Stomach smooth muscle (tissue), 2 donors: ENCODE measurements around the gene AKR1A1.

ENCODE experiments used
- H3K27ac ChIP-seq: one replicate; pipeline ENCODE4 v1.7.0; 2013; ENCODE audit warnings: mild to moderate bottlenecking, low read length, inconsistent platforms
- H3K27me3 ChIP-seq, 2 donors: one replicate each; pipeline ENCODE4 v1.7.0; 2013; ENCODE audit warnings: low read length in 2 of 2; ENCODE audit not compliant: insufficient read depth in 2 of 2, control insufficient read depth in 1 of 2
- H3K36me3 ChIP-seq, 2 donors: one replicate each; pipeline ENCODE4 v1.7.0; 2013; ENCODE audit warnings: low read length in 2 of 2; ENCODE audit not compliant: control insufficient read depth in 2 of 2, insufficient read depth in 2 of 2
- H3K4me1 ChIP-seq: one replicate; pipeline ENCODE4 v1.7.0; 2013; ENCODE audit warnings: low read length; ENCODE audit not compliant: control insufficient read depth, insufficient read depth
- H3K4me3 ChIP-seq, 2 donors: one replicate each; pipeline ENCODE4 v1.7.0; 2013; ENCODE audit warnings: low read length in 2 of 2
- H3K9ac ChIP-seq, 2 donors: one replicate each; pipeline ENCODE4 v1.7.0; 2013; ENCODE audit warnings: low read length in 2 of 2, mild to moderate bottlenecking in 1 of 2
- H3K9me3 ChIP-seq, 2 donors: one replicate each; pipeline ENCODE4 v1.7.0; 2013; ENCODE audit warnings: low read length in 2 of 2; ENCODE audit not compliant: control insufficient read depth in 2 of 2
- donor health status: healthy.
- donor health status: Pancreatic carcinoma.

The AKR1A1 gene

DNA sequence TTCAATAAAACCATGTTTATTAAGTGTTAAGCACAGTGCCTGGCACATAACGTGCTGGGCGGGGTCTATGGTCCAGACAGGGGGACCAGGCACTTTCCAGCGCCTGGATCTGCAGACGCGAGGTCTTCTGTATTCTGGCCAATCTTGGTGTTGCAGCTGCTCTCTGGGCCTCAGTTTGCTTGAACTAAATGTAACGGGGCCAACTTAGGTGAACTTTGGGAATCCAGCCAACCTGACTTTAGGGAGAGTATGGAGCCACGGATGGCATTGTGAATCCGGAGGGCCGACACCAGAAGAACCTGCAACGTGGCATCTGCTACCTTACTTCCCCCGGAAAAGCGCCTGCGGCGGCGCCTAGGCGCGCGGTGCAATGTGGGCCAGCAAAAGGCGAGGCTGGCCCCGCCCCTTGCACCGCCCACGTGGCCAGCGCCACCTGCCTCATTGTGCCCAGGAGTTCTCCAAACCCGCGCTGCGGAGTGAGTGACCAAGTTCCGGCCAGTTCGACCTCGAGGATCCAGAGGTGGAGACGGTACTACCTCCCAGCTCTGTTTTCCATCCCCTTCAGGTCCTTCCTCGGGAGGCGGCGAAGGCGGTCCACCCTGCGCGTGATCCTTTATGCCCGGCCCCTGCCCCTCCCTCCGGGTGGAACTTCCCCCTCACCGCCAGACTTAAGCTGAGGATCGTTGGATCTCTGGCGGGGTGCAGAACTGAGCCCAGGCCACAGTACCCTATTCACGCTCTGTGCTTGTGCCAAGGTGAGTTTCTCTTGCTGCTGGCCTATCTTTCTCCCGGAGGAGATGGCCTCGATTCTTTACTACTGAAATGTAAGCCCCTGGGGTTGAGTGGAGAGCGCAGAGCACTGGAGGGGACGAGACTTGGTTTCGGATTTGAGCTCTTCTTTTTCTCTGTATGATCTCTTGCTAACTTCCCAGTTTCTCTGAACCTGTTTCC is at the start of gene AKR1A1:
Gene AKR1A1 (plus strand): TSS at position 426 of the 951 bp plus-strand sequence. CDS start 10,969 bp downstream, outside the sequence.
- H3K9ac ChIP-seq = peak within 1 kb of the TSS; percentile 81 to 88
- peaks cover 2 to 5% of the 10 kb centered on the region in 2 donors for H3K36me3 ChIP-seq
- peaks cover 14% of the 10 kb centered on the region for H3K4me1 ChIP-seq
- peak within 1 kb of the TSS; percentile 74 for H3K27ac ChIP-seq
- H3K4me3 ChIP-seq = peak within 1 kb of the TSS; percentile 95 to 97
- no peaks in the 10 kb centered on the region for H3K27me3 ChIP-seq
- H3K9me3 ChIP-seq = no peaks in the 10 kb centered on the region

DNA sequence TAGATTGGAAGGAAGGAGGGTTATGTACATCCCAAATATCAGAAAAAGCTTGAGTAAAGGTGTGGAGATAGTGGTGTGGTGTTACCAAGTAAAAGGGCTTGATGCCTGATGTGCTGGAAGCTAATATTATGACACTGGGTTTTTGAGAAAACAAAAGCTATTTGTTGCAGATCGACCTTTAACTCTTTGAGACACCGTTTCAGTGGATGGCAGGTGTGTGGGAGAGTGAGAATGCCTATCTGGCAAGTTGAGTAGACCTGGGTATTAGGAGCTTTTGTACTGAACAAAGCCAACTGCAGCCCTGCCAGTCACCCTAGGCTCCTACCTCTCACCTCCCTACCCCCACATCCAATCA is 49.1 kb upstream of the AKR1A1 start:
- H3K4me1 ChIP-seq = peaks cover 20% of the 10 kb centered on the region
- no peak overlapping the region for H3K4me3 ChIP-seq
- no peaks in the 10 kb centered on the region for H3K36me3 ChIP-seq
- H3K27me3 ChIP-seq = no peaks in the 10 kb centered on the region
- no peak overlapping the region for H3K27ac ChIP-seq
- H3K9ac ChIP-seq = no peak overlapping the region
- no peaks in the 10 kb centered on the region for H3K9me3 ChIP-seq

GRCh38 chr1:45503462-45504360 is 46.9 kb upstream of the AKR1A1 start:
- Histone ChIP-seq H3K36me3 (peaks cover 11% of the 10 kb centered on the region in 2 donors), H3K9ac (no peak overlapping the region), H3K27ac (no peak overlapping the region), H3K27me3 (no peaks in the 10 kb centered on the region), H3K9me3 (no peaks in the 10 kb centered on the region), H3K4me1 (peaks cover 24% of the 10 kb centered on the region), H3K4me3 (no peak overlapping the region)

GRCh38 chr1:45507195-45507594 is 43.4 kb upstream of the AKR1A1 start:
- Histone ChIP-seq H3K4me1 (peaks cover 5% of the 10 kb centered on the region), H3K9me3 (no peaks in the 10 kb centered on the region), H3K4me3 (no peak overlapping the region), H3K36me3 (peaks cover 32 to 34% of the 10 kb centered on the region in 2 donors), H3K9ac (no peak overlapping the region), H3K27me3 (no peaks in the 10 kb centered on the region), H3K27ac (no peak overlapping the region)

DNA sequence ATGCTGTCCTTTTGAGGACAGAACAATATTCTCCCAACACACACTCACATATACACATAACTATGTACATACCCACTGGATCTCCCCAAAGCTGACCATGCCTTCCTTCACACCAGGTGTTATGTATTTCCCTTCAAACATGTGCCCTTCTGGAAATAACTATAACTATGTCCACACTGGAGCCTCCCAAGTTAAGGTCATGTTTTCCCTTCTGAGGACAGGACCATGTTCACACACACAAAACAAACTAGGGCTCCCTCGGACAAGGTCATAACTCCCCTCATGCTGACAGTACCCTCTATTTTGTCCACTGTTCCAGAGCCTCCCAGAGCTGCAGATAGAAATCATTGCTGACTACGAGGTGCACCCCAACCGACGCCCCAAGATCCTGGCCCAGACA is 42.7 kb upstream of the AKR1A1 start:
- peaks cover 36 to 40% of the 10 kb centered on the region in 2 donors for H3K36me3 ChIP-seq

DNA sequence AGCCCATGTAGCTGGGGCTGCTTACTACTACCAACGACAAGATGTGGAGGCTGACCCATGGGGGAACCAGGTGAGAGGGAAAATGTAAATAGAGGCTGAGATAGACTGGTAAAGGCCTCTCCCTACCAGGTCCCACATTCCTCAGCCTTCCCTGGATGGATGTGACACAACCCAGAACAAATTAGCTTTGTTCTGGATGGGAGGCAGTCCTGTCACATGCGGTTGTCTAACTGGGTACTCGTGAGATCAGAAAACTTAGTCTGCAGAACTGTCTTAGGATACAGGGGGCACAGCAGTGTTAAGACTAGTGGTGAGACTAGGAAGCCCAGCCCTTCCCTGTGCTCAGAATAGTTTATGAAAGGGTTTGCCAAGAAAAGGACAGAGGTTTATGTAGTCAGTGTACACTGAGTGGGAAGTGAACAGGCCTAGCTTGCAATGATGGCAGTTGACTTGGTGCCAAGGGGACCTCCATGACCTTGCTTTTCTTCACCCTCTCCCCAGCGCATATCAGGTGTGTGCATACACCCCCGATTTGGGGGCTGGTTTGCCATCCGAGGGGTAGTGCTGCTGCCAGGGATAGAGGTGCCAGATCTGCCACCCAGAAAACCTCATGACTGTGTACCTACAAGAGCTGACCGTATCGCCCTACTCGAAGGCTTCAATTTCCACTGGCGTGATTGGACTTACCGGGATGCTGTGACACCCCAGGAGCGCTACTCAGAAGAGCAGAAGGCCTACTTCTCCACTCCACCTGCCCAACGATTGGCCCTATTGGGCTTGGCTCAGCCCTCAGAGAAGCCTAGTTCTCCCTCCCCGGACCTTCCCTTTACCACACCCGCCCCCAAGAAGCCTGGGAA is 42.1 kb upstream of the AKR1A1 start:
- H3K27me3 ChIP-seq = no peaks in the 10 kb centered on the region
- peak overlapping the region in 1 of 2 donors; percentile 36 for H3K9ac ChIP-seq
- H3K4me3 ChIP-seq = no peak overlapping the region
- H3K36me3 ChIP-seq = peaks cover 40 to 41% of the 10 kb centered on the region in 2 donors
- no peak overlapping the region for H3K27ac ChIP-seq
- H3K4me1 ChIP-seq = peaks cover 5% of the 10 kb centered on the region
- H3K9me3 ChIP-seq = no peaks in the 10 kb centered on the region

More for the DNA sequence above, 42.7 kb upstream of the AKR1A1 start:
- peak overlapping the region; percentile 18 for H3K27ac ChIP-seq
- H3K4me1 ChIP-seq = peaks cover 5% of the 10 kb centered on the region
- no peaks in the 10 kb centered on the region for H3K27me3 ChIP-seq
- no peak overlapping the region for H3K4me3 ChIP-seq
- H3K9ac ChIP-seq = no peak overlapping the region
- H3K9me3 ChIP-seq = no peaks in the 10 kb centered on the region

DNA sequence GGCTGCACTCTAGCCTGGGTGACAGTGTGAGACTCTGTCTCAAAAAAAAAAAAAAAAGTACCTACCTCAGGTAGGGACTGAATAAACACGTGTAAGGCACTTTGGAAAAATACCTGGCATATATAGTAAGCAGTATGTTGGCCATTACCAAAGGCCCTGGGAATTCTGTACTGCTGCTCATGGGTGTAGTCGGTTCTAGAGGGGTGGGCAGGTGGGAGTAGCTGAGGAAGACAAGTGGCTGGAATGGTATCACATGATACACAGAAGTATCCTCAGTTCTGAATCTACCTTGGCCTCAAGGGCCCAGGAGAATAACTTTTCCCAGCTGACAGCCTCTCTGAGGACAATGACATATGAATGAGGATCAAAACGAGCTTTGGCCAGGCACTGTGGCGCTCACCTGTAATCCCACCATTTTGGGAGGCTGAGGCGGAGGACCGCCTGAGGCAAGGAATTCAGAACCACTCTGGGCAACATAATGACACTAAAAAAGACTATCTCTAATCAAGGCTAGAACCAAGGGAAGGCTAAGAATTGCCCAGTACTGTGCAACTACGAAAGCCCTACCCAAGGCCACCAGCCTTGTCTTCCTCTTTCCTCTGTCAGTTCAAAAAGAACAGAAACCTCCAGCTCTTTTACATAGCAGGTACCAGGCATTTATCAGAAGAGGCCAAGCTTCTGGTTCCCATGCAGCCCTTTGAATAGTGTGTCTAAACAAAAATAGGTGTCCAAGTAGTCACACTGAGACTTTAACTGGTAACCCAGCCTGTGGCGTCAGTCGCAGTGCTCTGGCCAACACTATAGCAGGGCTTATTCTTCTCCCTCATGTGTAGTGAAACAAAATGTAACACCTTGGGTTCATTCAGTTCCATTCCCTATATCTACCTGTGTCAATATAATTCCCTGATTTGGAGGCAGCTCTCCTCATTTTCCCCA is 40.3 kb upstream of the AKR1A1 start:
- Histone ChIP-seq H3K4me1 (peaks cover 5% of the 10 kb centered on the region), H3K4me3 (no peak overlapping the region), H3K9ac (no peak overlapping the region), H3K36me3 (peaks cover 55 to 57% of the 10 kb centered on the region in 2 donors), H3K9me3 (no peaks in the 10 kb centered on the region), H3K27ac (no peak overlapping the region), H3K27me3 (no peaks in the 10 kb centered on the region)

DNA sequence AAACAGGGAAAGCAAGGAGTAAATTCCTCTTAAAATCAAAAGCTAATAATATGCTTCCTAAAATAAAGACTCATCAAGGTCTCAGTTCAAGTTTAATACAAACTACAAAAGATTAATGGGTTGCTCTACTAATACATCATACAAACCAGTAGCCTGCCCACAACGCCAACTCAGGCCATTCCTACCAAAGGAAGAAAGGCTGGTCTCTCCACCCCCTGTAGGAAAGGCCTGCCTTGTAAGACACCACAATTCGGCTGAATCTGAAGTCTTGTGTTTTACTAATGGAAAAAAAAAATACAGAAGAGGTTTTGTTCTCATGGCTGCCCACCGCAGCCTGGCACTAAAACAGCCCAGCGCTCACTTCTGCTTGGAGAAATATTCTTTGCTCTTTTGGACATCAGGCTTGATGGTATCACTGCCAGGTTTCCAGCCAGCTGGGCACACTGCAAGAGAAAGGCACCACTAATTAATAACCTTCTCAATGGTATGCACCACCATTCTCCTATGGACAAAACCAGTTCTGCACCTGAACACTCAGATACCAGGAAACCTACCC is 39.6 kb upstream of the AKR1A1 start:
- Histone ChIP-seq H3K4me3 (no peak overlapping the region), H3K27ac (no peak overlapping the region), H3K9ac (no peak overlapping the region), H3K27me3 (no peaks in the 10 kb centered on the region), H3K4me1 (peaks cover 5% of the 10 kb centered on the region), H3K36me3 (peaks cover 55 to 60% of the 10 kb centered on the region in 2 donors), H3K9me3 (no peaks in the 10 kb centered on the region)

GRCh38 chr1:45512641-45513054 is 38.0 kb upstream of the AKR1A1 start:
- no peak overlapping the region for H3K4me3 ChIP-seq
- no peaks in the 10 kb centered on the region for H3K9me3 ChIP-seq
- no peak overlapping the region for H3K27ac ChIP-seq
- H3K27me3 ChIP-seq = no peaks in the 10 kb centered on the region
- H3K36me3 ChIP-seq = peaks cover 60 to 63% of the 10 kb centered on the region in 2 donors
- H3K9ac ChIP-seq = no peak overlapping the region
- H3K4me1 ChIP-seq = peaks cover 16% of the 10 kb centered on the region
